Activated CD4-positive, alpha-beta T cell treated with anti-CD3 and anti-CD28 coated beads for 4 hours (primary cell): ENCODE measurements around the gene NXT1.

ENCODE experiments used
- DNase-seq, 2 donors: peaks; one replicate each; pipeline ENCODE4 v3.0.0-alpha.2; 2020

NXT1 gene

GRCh38 chr20:23361119-23361475 lies 10.5 kb downstream of the NXT1 start:
- DNase-seq = no peak

GRCh38 chr20:23361476-23362391 lies 11.1 kb downstream of the NXT1 start, which contains the start of gene GZF1:
Gene GZF1 (plus strand): TSS chr20:23362182. CDS start chr20:23364384, 2,202 bp downstream.
- peak; percentile 97 to 98 for DNase-seq

GRCh38 chr20:23362392-23363256 lies 12.0 kb downstream of the NXT1 start:
- DNase-seq = peak in 1 of 2 donors; percentile 5

- no peak for DNase-seq
These were observed 12.7 kb downstream of the NXT1 start for GRCh38 chr20:23363257-23363649.

- no peak for DNase-seq
These were observed 15.0 kb downstream of the NXT1 start for GRCh38 chr20:23365390-23366165.

- no peak for DNase-seq
These were observed 15.8 kb downstream of the NXT1 start for GRCh38 chr20:23366384-23366783.

- no peak for DNase-seq
These were observed 17.2 kb downstream of the NXT1 start for GRCh38 chr20:23367770-23368169.

GRCh38 chr20:23368316-23369071 lies 17.9 kb downstream of the NXT1 start:
- no peak for DNase-seq

- DNase-seq = no peak
These were observed 18.7 kb downstream of the NXT1 start for GRCh38 chr20:23369072-23369823.

- DNase-seq = no peak
These were observed 19.7 kb downstream of the NXT1 start for GRCh38 chr20:23370274-23370673.

GRCh38 chr20:23370873-23371272 lies 20.3 kb downstream of the NXT1 start:
- no peak for DNase-seq

GRCh38 chr20:23371496-23371895 lies 20.9 kb downstream of the NXT1 start:
- DNase-seq = no peak

- no peak for DNase-seq
These were observed 23.9 kb downstream of the NXT1 start for GRCh38 chr20:23374441-23374840.

- no peak for DNase-seq
These were observed 25.2 kb downstream of the NXT1 start for GRCh38 chr20:23375827-23376226.

GRCh38 chr20:23379772-23380171 lies 29.2 kb downstream of the NXT1 start:
- DNase-seq = no peak

GRCh38 chr20:23381876-23382275 lies 31.3 kb downstream of the NXT1 start:
- no peak for DNase-seq

- no peak for DNase-seq
These were observed 35.9 kb downstream of the NXT1 start for GRCh38 chr20:23386304-23387117.

GRCh38 chr20:23387118-23387443 lies 36.5 kb downstream of the NXT1 start:
- DNase-seq = no peak

GRCh38 chr20:23390091-23390774 lies 39.6 kb downstream of the NXT1 start:
- no peak for DNase-seq

- DNase-seq = no peak
These were observed 41.2 kb downstream of the NXT1 start for GRCh38 chr20:23391707-23392310.
